ENCODE measurements around the gene TMEM42.

The TMEM42 gene

GRCh38 chr3:44883213-44883955 lies 21.7 kb downstream of the TMEM42 start:
- DNase-seq: no peak
- Mint-ChIP-seq H3K27me3 (ENCODE audit: low read depth, poor library complexity) (peaks cover 7% of the 10 kb centered on the region), H3K27ac (no peak overlapping the region), H3K4me1 (no peaks in the 10 kb centered on the region), H3K36me3 (ENCODE audit: low read depth) (no peaks in the 10 kb centered on the region), H3K9me3 (no peaks in the 10 kb centered on the region), H3K4me3 (no peak overlapping the region)
- TF ChIP-seq, protein P1, sequence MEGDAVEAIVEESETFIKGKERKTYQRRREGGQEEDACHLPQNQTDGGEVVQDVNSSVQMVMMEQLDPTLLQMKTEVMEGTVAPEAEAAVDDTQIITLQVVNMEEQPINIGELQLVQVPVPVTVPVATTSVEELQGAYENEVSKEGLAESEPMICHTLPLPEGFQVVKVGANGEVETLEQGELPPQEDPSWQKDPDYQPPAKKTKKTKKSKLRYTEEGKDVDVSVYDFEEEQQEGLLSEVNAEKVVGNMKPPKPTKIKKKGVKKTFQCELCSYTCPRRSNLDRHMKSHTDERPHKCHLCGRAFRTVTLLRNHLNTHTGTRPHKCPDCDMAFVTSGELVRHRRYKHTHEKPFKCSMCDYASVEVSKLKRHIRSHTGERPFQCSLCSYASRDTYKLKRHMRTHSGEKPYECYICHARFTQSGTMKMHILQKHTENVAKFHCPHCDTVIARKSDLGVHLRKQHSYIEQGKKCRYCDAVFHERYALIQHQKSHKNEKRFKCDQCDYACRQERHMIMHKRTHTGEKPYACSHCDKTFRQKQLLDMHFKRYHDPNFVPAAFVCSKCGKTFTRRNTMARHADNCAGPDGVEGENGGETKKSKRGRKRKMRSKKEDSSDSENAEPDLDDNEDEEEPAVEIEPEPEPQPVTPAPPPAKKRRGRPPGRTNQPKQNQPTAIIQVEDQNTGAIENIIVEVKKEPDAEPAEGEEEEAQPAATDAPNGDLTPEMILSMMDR (IDR thresholded peaks at IDR 0.05): no peak

DNA sequence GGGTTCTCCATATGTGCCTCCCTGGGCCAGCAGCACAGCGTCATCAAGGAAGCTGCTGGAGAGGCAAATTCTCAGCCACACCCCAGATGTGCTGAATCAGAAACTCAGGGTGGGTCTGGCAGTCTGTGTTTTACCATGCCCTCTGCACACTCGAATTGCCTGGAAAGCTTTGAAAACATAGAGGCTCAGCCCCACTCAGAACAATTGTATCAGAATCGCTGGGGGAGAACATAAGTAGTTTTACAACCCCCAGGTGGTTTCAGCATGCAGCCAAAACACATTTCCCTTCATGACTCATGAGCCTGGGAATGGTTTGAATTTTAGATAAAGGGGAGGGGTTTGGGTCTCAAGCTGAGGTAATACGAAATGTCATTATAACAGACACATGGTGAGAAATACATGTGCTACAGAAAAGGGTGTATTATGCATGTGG lies 22.3 kb downstream of the TMEM42 start:
- peaks cover 7% of the 10 kb centered on the region for H3K27me3 Mint-ChIP-seq (ENCODE audit: low read depth, poor library complexity)
- H3K36me3 Mint-ChIP-seq (ENCODE audit: low read depth): no peaks in the 10 kb centered on the region
- DNase-seq: no peak
- H3K27ac Mint-ChIP-seq: no peak overlapping the region
- H3K9me3 Mint-ChIP-seq: no peaks in the 10 kb centered on the region
- H3K4me3 Mint-ChIP-seq: no peak overlapping the region
- no peaks in the 10 kb centered on the region for H3K4me1 Mint-ChIP-seq
- TF ChIP-seq, protein P1 (IDR thresholded peaks at IDR 0.05): no peak

- no peak for DNase-seq
- Mint-ChIP-seq H3K9me3 (no peaks in the 10 kb centered on the region), H3K4me3 (no peak overlapping the region), H3K36me3 (ENCODE audit: low read depth) (no peaks in the 10 kb centered on the region), H3K4me1 (no peaks in the 10 kb centered on the region), H3K27me3 (ENCODE audit: low read depth, poor library complexity) (peaks cover 14% of the 10 kb centered on the region), H3K27ac (no peak overlapping the region)
- TF ChIP-seq, protein P1 (IDR thresholded peaks at IDR 0.05): no peak
Measured at GRCh38 chr3:44885618-44886017, 23.9 kb downstream of the TMEM42 start.

DNA sequence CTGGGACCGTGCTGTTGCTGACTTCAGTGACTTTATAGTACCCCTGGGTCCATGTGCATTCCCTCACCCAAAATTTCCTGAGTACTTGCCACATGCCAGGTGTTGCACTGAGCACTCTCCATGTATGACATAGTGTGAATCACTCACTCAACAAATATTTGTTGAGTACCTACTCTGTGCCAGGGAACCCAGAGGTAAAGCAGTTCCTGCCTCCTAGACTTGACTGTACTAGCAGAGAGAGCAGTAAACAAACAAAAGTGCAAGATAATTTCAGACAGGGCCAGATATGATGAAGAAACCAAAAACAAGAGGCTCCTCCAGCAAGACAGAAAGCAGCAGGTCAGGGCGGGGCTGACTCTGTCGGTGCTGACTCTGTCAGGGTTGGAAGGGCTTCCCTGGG lies 24.8 kb downstream of the TMEM42 start:
- no peak for DNase-seq
- H3K27ac Mint-ChIP-seq: no peak overlapping the region
- no peaks in the 10 kb centered on the region for H3K36me3 Mint-ChIP-seq (ENCODE audit: low read depth)
- H3K9me3 Mint-ChIP-seq: no peaks in the 10 kb centered on the region
- H3K27me3 Mint-ChIP-seq (ENCODE audit: low read depth, poor library complexity): peaks cover 14% of the 10 kb centered on the region
- H3K4me1 Mint-ChIP-seq: no peaks in the 10 kb centered on the region
- TF ChIP-seq, protein P1 (IDR thresholded peaks at IDR 0.05): no peak
- no peak overlapping the region for H3K4me3 Mint-ChIP-seq

- Mint-ChIP-seq H3K36me3 (ENCODE audit: low read depth) (no peaks in the 10 kb centered on the region), H3K9me3 (no peaks in the 10 kb centered on the region), H3K4me1 (no peaks in the 10 kb centered on the region), H3K4me3 (no peak overlapping the region), H3K27ac (no peak overlapping the region), H3K27me3 (ENCODE audit: low read depth, poor library complexity) (peaks cover 14% of the 10 kb centered on the region)
- DNase-seq: no peak
- TF ChIP-seq, protein P1 (IDR thresholded peaks at IDR 0.05): no peak
Measured at GRCh38 chr3:44887101-44887500, 25.4 kb downstream of the TMEM42 start.

DNA sequence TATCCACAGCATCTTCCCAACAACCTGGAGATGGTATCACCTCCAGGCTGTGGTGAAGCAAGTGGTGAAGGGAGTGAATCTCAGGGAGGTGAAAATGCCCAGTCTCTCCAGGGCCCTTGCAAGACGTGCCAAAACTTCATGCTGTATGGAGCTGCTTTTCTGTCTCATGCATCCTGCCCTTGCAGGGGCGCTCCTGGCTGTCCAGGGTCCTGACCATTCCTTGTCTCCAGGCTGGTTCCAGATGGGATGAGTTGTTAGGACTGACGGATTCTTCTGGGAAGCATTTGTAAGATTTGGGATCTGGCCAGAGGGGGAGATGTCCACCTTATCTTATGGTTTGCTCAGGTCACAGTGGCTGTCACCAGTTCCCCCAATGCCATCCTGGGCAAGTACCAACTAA lies 28.5 kb downstream of the TMEM42 start:
- H3K4me3 Mint-ChIP-seq: no peak overlapping the region
- no peak for DNase-seq
- peaks cover 11% of the 10 kb centered on the region for H3K27me3 Mint-ChIP-seq (ENCODE audit: low read depth, poor library complexity)
- no peaks in the 10 kb centered on the region for H3K4me1 Mint-ChIP-seq
- TF ChIP-seq, protein P1 (IDR thresholded peaks at IDR 0.05): no peak
- no peaks in the 10 kb centered on the region for H3K9me3 Mint-ChIP-seq
- H3K36me3 Mint-ChIP-seq (ENCODE audit: low read depth): no peaks in the 10 kb centered on the region
- no peak overlapping the region for H3K27ac Mint-ChIP-seq
